Hepatocyte (in vitro differentiated cells): ENCODE measurements around the gene MEIS2.

Experiments used
- EZH2 ChIP-seq: fragments of 200-600 bp; sonication (generic); IDR thresholded peaks from 2 replicates; pipeline ENCODE4 v1.6.1; 2016; ENCODE audit warnings: antibody characterized with exemption, mild to moderate bottlenecking, borderline replicate concordance
- EZH2phosphoT487 ChIP-seq: fragments of 200-600 bp; sonication (generic); IDR thresholded peaks from one replicate; pipeline ENCODE4 v1.6.1; 2018; ENCODE audit warnings: antibody characterized with exemption, mild to moderate bottlenecking, low read depth, moderate library complexity; ENCODE audit not compliant: unreplicated experiment, severe bottlenecking
- TF ChIP-seq, protein P1 (sequence below): fragments of 200-600 bp; sonication (generic); IDR thresholded peaks from 2 replicates; pipeline ENCODE4 v1.5.1; 2016; ENCODE audit warnings: antibody characterized with exemption, mild to moderate bottlenecking; ENCODE audit not compliant: poor library complexity

GRCh38 chr15:37111427-37111717, 11.0 kb upstream of the MEIS2 start:
- TF ChIP-seq, protein P1, sequence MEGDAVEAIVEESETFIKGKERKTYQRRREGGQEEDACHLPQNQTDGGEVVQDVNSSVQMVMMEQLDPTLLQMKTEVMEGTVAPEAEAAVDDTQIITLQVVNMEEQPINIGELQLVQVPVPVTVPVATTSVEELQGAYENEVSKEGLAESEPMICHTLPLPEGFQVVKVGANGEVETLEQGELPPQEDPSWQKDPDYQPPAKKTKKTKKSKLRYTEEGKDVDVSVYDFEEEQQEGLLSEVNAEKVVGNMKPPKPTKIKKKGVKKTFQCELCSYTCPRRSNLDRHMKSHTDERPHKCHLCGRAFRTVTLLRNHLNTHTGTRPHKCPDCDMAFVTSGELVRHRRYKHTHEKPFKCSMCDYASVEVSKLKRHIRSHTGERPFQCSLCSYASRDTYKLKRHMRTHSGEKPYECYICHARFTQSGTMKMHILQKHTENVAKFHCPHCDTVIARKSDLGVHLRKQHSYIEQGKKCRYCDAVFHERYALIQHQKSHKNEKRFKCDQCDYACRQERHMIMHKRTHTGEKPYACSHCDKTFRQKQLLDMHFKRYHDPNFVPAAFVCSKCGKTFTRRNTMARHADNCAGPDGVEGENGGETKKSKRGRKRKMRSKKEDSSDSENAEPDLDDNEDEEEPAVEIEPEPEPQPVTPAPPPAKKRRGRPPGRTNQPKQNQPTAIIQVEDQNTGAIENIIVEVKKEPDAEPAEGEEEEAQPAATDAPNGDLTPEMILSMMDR: no peak
- no peak for TF ChIP-seq EZH2
- TF ChIP-seq EZH2phosphoT487: no peak
